ENCODE measurements around the gene DCLK2.

- TF ChIP-seq, protein P1, sequence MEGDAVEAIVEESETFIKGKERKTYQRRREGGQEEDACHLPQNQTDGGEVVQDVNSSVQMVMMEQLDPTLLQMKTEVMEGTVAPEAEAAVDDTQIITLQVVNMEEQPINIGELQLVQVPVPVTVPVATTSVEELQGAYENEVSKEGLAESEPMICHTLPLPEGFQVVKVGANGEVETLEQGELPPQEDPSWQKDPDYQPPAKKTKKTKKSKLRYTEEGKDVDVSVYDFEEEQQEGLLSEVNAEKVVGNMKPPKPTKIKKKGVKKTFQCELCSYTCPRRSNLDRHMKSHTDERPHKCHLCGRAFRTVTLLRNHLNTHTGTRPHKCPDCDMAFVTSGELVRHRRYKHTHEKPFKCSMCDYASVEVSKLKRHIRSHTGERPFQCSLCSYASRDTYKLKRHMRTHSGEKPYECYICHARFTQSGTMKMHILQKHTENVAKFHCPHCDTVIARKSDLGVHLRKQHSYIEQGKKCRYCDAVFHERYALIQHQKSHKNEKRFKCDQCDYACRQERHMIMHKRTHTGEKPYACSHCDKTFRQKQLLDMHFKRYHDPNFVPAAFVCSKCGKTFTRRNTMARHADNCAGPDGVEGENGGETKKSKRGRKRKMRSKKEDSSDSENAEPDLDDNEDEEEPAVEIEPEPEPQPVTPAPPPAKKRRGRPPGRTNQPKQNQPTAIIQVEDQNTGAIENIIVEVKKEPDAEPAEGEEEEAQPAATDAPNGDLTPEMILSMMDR (IDR thresholded peaks at IDR 0.05): no peak
- TF ChIP-seq POLR2A (IDR thresholded peaks at IDR 0.05): no peak
Observed at GRCh38 chr4:150253416-150253815, 175.2 kb downstream of the DCLK2 start.
